H1 (cell line): ENCODE data around the gene ABHD6. TPM values are rescaled to one million over a fixed set of nuclear protein-coding genes. Genes with fewer than 3 reads are reported as not detected.

Source experiments
- CTCF ChIA-PET: fragments of 300-600 bp; sonication (Branson Sonifier 250); formaldehyde crosslinking; loops from one replicate; lab custom pipeline; 2021; ENCODE audit not compliant: partially characterized antibody; lab: Charles Lee
- POLR2A ChIA-PET: fragments of 300-600 bp; sonication (Branson Sonifier 250); formaldehyde crosslinking; loops from one replicate; lab custom pipeline; 2021; ENCODE audit warnings: inconsistent platforms; ENCODE audit not compliant: partially characterized antibody; lab: Charles Lee
- DNase-seq, 2 experiments: peaks; one replicate each; pipeline versions ENCODE4 v3.0.0 to v3.0.0-alpha.2; 2010 to 2022; ENCODE audit warnings: low spot score in 2 of 2, low read depth in 1 of 2, mixed read lengths in 1 of 2
- FAIRE-seq: peaks from 2 replicates; lab custom pipeline; 2011; peaks lifted over from hg19 to GRCh38; lab: Jason Lieb, UNC
- H2AFZ ChIP-seq: 2 replicates; pipeline ENCODE4 v1.8.1; 2012; ENCODE audit warnings: low read length, inconsistent platforms
- H2AK5ac ChIP-seq: 2 replicates; pipeline ENCODE4 v1.6.1; 2013; ENCODE audit warnings: low read depth, low read length
- H2BK120ac ChIP-seq: replicated peaks from 2 replicates; pipeline ENCODE3; 2013; ENCODE audit warnings: low read depth, low read length, inconsistent platforms
- H2BK12ac ChIP-seq: 2 replicates; pipeline ENCODE4 v1.6.1; 2013; ENCODE audit warnings: low read depth, low read length
- H2BK15ac ChIP-seq: 2 replicates; pipeline ENCODE4 v1.6.1; 2013; ENCODE audit warnings: low read length
- H2BK20ac ChIP-seq: 2 replicates; pipeline ENCODE4 v1.6.1; 2013; ENCODE audit warnings: low read length
- H2BK5ac ChIP-seq: 2 replicates; pipeline ENCODE4 v1.6.1; 2013; ENCODE audit warnings: low read depth, low read length
- H3K14ac ChIP-seq: 2 replicates; pipeline ENCODE4 v1.6.1; 2013; ENCODE audit warnings: inconsistent platforms; ENCODE audit not compliant: insufficient read length
- H3K18ac ChIP-seq: 2 replicates; pipeline ENCODE4 v1.6.1; 2013; ENCODE audit warnings: low read length; ENCODE audit errors: extremely low read depth
- H3K23ac ChIP-seq: 2 replicates; pipeline ENCODE4 v1.6.1; 2013; ENCODE audit warnings: inconsistent platforms; ENCODE audit not compliant: insufficient read length
- H3K23me2 ChIP-seq: 2 replicates; pipeline ENCODE4 v1.6.1; 2013; ENCODE audit warnings: low read depth, low read length
- H3K27ac ChIP-seq: 2 replicates; pipeline ENCODE4 v1.6.1; 2011; ENCODE audit warnings: low read depth, low read length, inconsistent platforms
- H3K27me3 ChIP-seq, 4 experiments: replicated peaks in 1 of 4; 1 replicate in 1 of 4; 2 replicates in 3 of 4; pipeline versions ENCODE4 v1.6.1 to v1.8.1; 2011 to 2013; ENCODE audit warnings: low read length in 3 of 4, mild to moderate bottlenecking in 3 of 4, inconsistent platforms in 2 of 4, mixed read lengths in 2 of 4, moderate library complexity in 1 of 4; ENCODE audit not compliant: control insufficient read depth in 3 of 4, insufficient read depth in 3 of 4; ENCODE audit errors: extremely low read depth in 1 of 4
- H3K36me3 ChIP-seq, 4 experiments: 2 replicates each; pipeline versions ENCODE4 v1.6.1 to v1.8.1; 2011 to 2013; ENCODE audit warnings: mild to moderate bottlenecking in 4 of 4, low read length in 3 of 4, moderate library complexity in 2 of 4, control low read depth in 1 of 4, inconsistent platforms in 1 of 4; ENCODE audit not compliant: insufficient read depth in 4 of 4, control insufficient read depth in 2 of 4
- H3K4ac ChIP-seq: replicated peaks from 2 replicates; pipeline ENCODE3; 2013; ENCODE audit warnings: low read length, low read depth, mixed read lengths, inconsistent platforms; ENCODE audit not compliant: insufficient read length
- H3K4me1 ChIP-seq, 4 experiments: replicated peaks in 1 of 4; 1 replicate in 1 of 4; 2 replicates in 3 of 4; pipeline versions ENCODE4 v1.6.1 to v1.8.1; 2011 to 2013; ENCODE audit warnings: low read length in 3 of 4, inconsistent platforms in 2 of 4, mixed read lengths in 1 of 4; ENCODE audit not compliant: insufficient read depth in 4 of 4, control insufficient read depth in 3 of 4
- H3K4me2 ChIP-seq, 2 experiments: 2 replicates each; pipeline versions ENCODE4 v1.6.1 to v1.8.1; 2011 to 2013; ENCODE audit warnings: low read depth in 2 of 2, low read length in 2 of 2, control low read depth in 1 of 2, inconsistent platforms in 1 of 2, mild to moderate bottlenecking in 1 of 2; ENCODE audit not compliant: insufficient read depth in 1 of 2
- H3K4me3 ChIP-seq, 4 experiments: fragments of 200-600, 300-600 bp in 1 of 4; sonication (generic), shearing (Covaris generic), sonication (Bioruptor Twin) in 1 of 4; 2 replicates each; pipeline versions ENCODE4 v1.5.1 to v1.8.1; 2011 to 2016; ENCODE audit warnings: low read length in 4 of 4, low read depth in 3 of 4, control low read depth in 2 of 4, inconsistent platforms in 2 of 4, mild to moderate bottlenecking in 2 of 4, mixed read lengths in 1 of 4, moderate library complexity in 1 of 4; ENCODE audit not compliant: insufficient read depth in 2 of 4; ENCODE audit errors: extremely low read depth in 1 of 4
- H3K56ac ChIP-seq: replicated peaks from 2 replicates; pipeline ENCODE3; 2013; ENCODE audit warnings: low read depth, mild to moderate bottlenecking, mixed read lengths, low read length, inconsistent platforms; ENCODE audit not compliant: insufficient read length
- H3K79me1 ChIP-seq: 2 replicates; pipeline ENCODE4 v1.6.1; 2013; ENCODE audit warnings: low read depth, low read length, control low read depth
- H3K79me2 ChIP-seq, 2 experiments: 2 replicates each; pipeline versions ENCODE4 v1.6.1 to v1.8.1; 2012 to 2013; ENCODE audit warnings: low read length in 2 of 2, mild to moderate bottlenecking in 2 of 2, inconsistent platforms in 1 of 2; ENCODE audit not compliant: insufficient read depth in 2 of 2, control insufficient read depth in 1 of 2
- H3K9ac ChIP-seq, 4 experiments: replicated peaks in 1 of 4; 1 replicate in 1 of 4; 2 replicates in 3 of 4; pipeline versions ENCODE4 v1.6.1 to v1.8.1; 2011 to 2013; ENCODE audit warnings: low read depth in 3 of 4, low read length in 3 of 4, control low read depth in 2 of 4, mild to moderate bottlenecking in 2 of 4, moderate library complexity in 2 of 4, inconsistent platforms in 1 of 4; ENCODE audit errors: extremely low read depth in 1 of 4
- H3K9me3 ChIP-seq, 2 experiments: 2 replicates each; pipeline versions ENCODE4 v1.6.1 to v1.8.1; 2012 to 2013; ENCODE audit warnings: mild to moderate bottlenecking in 2 of 2, moderate library complexity in 2 of 2, control low read depth in 1 of 2, inconsistent platforms in 1 of 2, low read depth in 1 of 2, low read length in 1 of 2, mixed read lengths in 1 of 2; ENCODE audit not compliant: insufficient read depth in 2 of 2
- H4K20me1 ChIP-seq, 2 experiments: replicated peaks in 1 of 2; 2 replicates each; pipeline versions ENCODE3 to v1.8.1; 2011 to 2013; ENCODE audit warnings: inconsistent platforms in 2 of 2, low read length in 2 of 2, mild to moderate bottlenecking in 1 of 2; ENCODE audit not compliant: insufficient read depth in 2 of 2, control insufficient read depth in 1 of 2
- H4K5ac ChIP-seq: 2 replicates; pipeline ENCODE4 v1.6.1; 2013; ENCODE audit warnings: low read length, low read depth, mixed read lengths, inconsistent platforms; ENCODE audit not compliant: insufficient read length
- H4K8ac ChIP-seq: 2 replicates; pipeline ENCODE4 v1.8.0; 2013; ENCODE audit warnings: mild to moderate bottlenecking, moderate library complexity, low read length, inconsistent platforms; ENCODE audit not compliant: insufficient read depth; ENCODE audit errors: extremely low read depth
- H4K91ac ChIP-seq: replicated peaks from 2 replicates; pipeline ENCODE3; 2013; ENCODE audit warnings: low read length, mixed read lengths, inconsistent platforms; ENCODE audit not compliant: insufficient read length
- BRCA1 ChIP-seq: IDR thresholded peaks from 2 replicates; pipeline ENCODE4 v1.6.1; 2012; ENCODE audit warnings: low read depth, low read length, improper control_type of control experiment
- JUN ChIP-seq: IDR thresholded peaks from 2 replicates; pipeline ENCODE4 v1.6.1; 2011; ENCODE audit warnings: low read depth, mild to moderate bottlenecking, improper control_type of control experiment, low read length
- KDM1A ChIP-seq: fragments of 200-600, 300-600 bp; sonication (generic); IDR thresholded peaks from 2 replicates; pipeline ENCODE4 v1.7.1; 2016; ENCODE audit warnings: mild to moderate bottlenecking, low read length, borderline replicate concordance
- POLR2A ChIP-seq, 2 experiments: IDR thresholded peaks; 1 replicate in 1 of 2; 2 replicates in 1 of 2; pipeline ENCODE4 v1.6.1; 2011; ENCODE audit warnings: low read depth in 2 of 2, low read length in 2 of 2, mild to moderate bottlenecking in 2 of 2; ENCODE audit errors: control extremely low read depth in 1 of 2
- RAD21 ChIP-seq, 2 experiments: IDR thresholded peaks in 1 of 2; conservative IDR thresholded peaks in 1 of 2; 2 replicates each; pipeline ENCODE4 v1.6.1; 2011; ENCODE audit warnings: low read depth in 2 of 2, low read length in 2 of 2, improper control_type of control experiment in 1 of 2, inconsistent platforms in 1 of 2, mild to moderate bottlenecking in 1 of 2, moderate library complexity in 1 of 2
- RBBP5 ChIP-seq: IDR thresholded peaks from 2 replicates; pipeline ENCODE4 v1.7.1; 2012; ENCODE audit warnings: low read depth, mild to moderate bottlenecking, inconsistent platforms, low read length, moderate library complexity, borderline replicate concordance
- SIRT6 ChIP-seq: IDR thresholded peaks from one replicate; pipeline ENCODE4 v1.7.1; 2012; ENCODE audit warnings: low read length, inconsistent platforms
- SP1 ChIP-seq: IDR thresholded peaks from 2 replicates; pipeline ENCODE4 v1.6.1; 2011; ENCODE audit warnings: low read depth, low read length
- TAF7 ChIP-seq: optimal IDR thresholded peaks from 2 replicates; pipeline ENCODE3; 2011; ENCODE audit warnings: low read depth, mild to moderate bottlenecking, inconsistent platforms, low read length, moderate library complexity, borderline replicate concordance
- TBP ChIP-seq: IDR thresholded peaks from 2 replicates; pipeline ENCODE4 v1.6.1; 2011; ENCODE audit warnings: low read depth, low read length, improper control_type of control experiment
- WGBS, 2 experiments: shearing (Covaris generic) in 1 of 2; methylation state at CpG; one replicate each; pipeline versions ENCODE4 v1.1.6 to v1.1.7; 2013 to 2015; ENCODE audit warnings: low lambda C conversion rate in 2 of 2, mixed read lengths in 2 of 2, inconsistent platforms in 1 of 2, low coverage in 1 of 2, missing lambda C conversion rate in 1 of 2; ENCODE audit not compliant: insufficient replicate concordance in 2 of 2, insufficient coverage in 1 of 2, insufficient read length in 1 of 2; ENCODE audit errors: extremely low coverage in 1 of 2, missing lambda C conversion rate in 1 of 2; 5-methylcytosine and 5-hydroxymethylcytosine counted together
- polyA plus RNA-seq, 7 experiments: library from polyadenylated mRNA; depleted of rRNA in 3 of 7; stranded (reverse) in 5 of 7; unstranded in 2 of 7; fragments of >200 nt in 5 of 7; fragments of 200-250 nt in 2 of 7; gene quantifications; 1 replicate in 5 of 7; 2 replicates in 1 of 7; 4 replicates in 1 of 7; pipeline versions ENCODE4 v1.2.1 to v1.2.3, GENCODE V29; 2011 to 2013; ENCODE audit warnings: missing spikeins in 2 of 7, mixed read lengths in 2 of 7
- total RNA-seq: library from RNA; stranded (reverse); fragmentation: NEBNext Ultra II Directional; extraction: Animal tissue kit (Norgen Biotek cat#: 25700); gene quantifications from 2 replicates; pipeline ENCODE4 v1.2.1, GENCODE V29; 2021
- TF ChIP-seq, protein P1 (sequence below): IDR thresholded peaks from 2 replicates; pipeline ENCODE4 v1.6.1; 2012; ENCODE audit warnings: inconsistent platforms
- TF ChIP-seq, protein P2 (sequence below): IDR thresholded peaks from 2 replicates; pipeline ENCODE4 v1.6.1; 2011; ENCODE audit warnings: low read depth, mild to moderate bottlenecking, low read length; ENCODE audit not compliant: insufficient read depth

Gene ABHD6
- total and polyA plus RNA-seq, 2 of the 8 experiments (the other 6 are each of a cell fraction or from before 2014, with no cell fraction given): 5.9 to 6.6 TPM

DNA sequence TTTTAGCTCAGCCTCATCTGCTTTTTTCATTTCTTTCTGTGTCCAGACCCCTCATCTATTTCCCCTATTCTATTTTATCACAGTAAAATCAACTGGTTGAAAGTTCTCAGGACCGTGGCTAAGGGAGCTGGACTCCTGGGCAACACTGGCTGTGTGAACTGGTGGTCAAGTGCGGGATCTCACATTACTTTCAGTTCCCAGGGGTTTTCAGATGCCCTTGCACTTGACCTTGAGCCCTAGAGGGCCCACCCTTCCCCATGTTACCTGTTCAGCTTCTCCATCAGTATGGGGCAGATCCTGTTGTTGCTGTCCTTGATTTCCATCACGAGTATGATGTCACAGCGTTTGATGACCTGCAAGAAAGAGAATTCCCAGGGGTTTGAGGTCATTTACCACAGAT lies 29.6 kb upstream of the ABHD6 start:
- no peak overlapping the region for H3K4me2 ChIP-seq
- no peaks in the 10 kb centered on the region for H3K79me2 ChIP-seq
- H3K36me3 ChIP-seq: no peaks in the 10 kb centered on the region
- H3K4me3 ChIP-seq: no peak overlapping the region
- H2BK5ac ChIP-seq: no peak overlapping the region
- no peaks in the 10 kb centered on the region for H4K20me1 ChIP-seq
- no peak overlapping the region for H2AK5ac ChIP-seq
- H3K79me1 ChIP-seq: no peaks in the 10 kb centered on the region
- H2BK12ac ChIP-seq: no peak overlapping the region
- H3K23me2 ChIP-seq: no peaks in the 10 kb centered on the region
- H3K4me1 ChIP-seq: no peaks in the 10 kb centered on the region
- H3K14ac ChIP-seq: no peak overlapping the region
- no peak overlapping the region for H3K18ac ChIP-seq
- H2AFZ ChIP-seq: no peak overlapping the region
- H2BK120ac ChIP-seq: no peak overlapping the region
- FAIRE-seq (no peak), DNase-seq (no peak)
- no peak overlapping the region for H3K4ac ChIP-seq
- peaks cover 0 to 3% (median 0%) of the 10 kb centered on the region in 4 experiments; a peak in 1 of 7 replicates for H3K27me3 ChIP-seq
- ChIA-PET POLR2A (no interaction called here), CTCF (interaction anchor here (0.6 to 2.6 kb wide), 6 partner anchors 10 to 1464 kb away, joined by 3 to 11 read pairs (median 4); no protein-coding TSS in a partner anchor)
- TF ChIP-seq KDM1A (no peak), TAF7 (no peak), JUN (no peak), SP1 (no peak), BRCA1 (no peak), POLR2A (IDR thresholded peaks at IDR 0.05; ENCODE audit: control extremely low read depth in 1 of 2, low read depth in 2 of 2, low read length in 2 of 2) (no peak), RAD21 (IDR thresholded peaks at IDR 0.05 in 1 of 2, conservative IDR thresholded peaks at IDR 0.05 in 1 of 2; ENCODE audit: low read depth in 2 of 2, low read length in 2 of 2) (no peak), RBBP5 (no peak), SIRT6 (no peak), TBP (no peak)
- TF ChIP-seq, protein P1, sequence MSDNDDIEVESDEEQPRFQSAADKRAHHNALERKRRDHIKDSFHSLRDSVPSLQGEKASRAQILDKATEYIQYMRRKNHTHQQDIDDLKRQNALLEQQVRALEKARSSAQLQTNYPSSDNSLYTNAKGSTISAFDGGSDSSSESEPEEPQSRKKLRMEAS: no peak
- TF ChIP-seq, protein P2, sequence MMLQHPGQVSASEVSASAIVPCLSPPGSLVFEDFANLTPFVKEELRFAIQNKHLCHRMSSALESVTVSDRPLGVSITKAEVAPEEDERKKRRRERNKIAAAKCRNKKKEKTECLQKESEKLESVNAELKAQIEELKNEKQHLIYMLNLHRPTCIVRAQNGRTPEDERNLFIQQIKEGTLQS: no peak
- WGBS, 2 experiments: 85% methylated on average over 4 of the region's 4 CpGs; no CpG with 5 or more reads in 1 of the 2 experiments
- no peak overlapping the region for H4K8ac ChIP-seq
- H3K27ac ChIP-seq: no peak overlapping the region
- no peak overlapping the region for H3K56ac ChIP-seq
- no peak overlapping the region for H3K23ac ChIP-seq
- no peak overlapping the region for H2BK20ac ChIP-seq
- H4K5ac ChIP-seq: no peak overlapping the region
- no peak overlapping the region for H3K9ac ChIP-seq
- no peak overlapping the region for H2BK15ac ChIP-seq
- no peak overlapping the region for H4K91ac ChIP-seq
- no peaks in the 10 kb centered on the region for H3K9me3 ChIP-seq
